ENCODE results near the gene NMU.
"Not testable (repeated sequence)": the region's sequence is repeated elsewhere in the genome, so short reads cannot be mapped to it uniquely, and the experiment has no call there.

Gene NMU

DNA sequence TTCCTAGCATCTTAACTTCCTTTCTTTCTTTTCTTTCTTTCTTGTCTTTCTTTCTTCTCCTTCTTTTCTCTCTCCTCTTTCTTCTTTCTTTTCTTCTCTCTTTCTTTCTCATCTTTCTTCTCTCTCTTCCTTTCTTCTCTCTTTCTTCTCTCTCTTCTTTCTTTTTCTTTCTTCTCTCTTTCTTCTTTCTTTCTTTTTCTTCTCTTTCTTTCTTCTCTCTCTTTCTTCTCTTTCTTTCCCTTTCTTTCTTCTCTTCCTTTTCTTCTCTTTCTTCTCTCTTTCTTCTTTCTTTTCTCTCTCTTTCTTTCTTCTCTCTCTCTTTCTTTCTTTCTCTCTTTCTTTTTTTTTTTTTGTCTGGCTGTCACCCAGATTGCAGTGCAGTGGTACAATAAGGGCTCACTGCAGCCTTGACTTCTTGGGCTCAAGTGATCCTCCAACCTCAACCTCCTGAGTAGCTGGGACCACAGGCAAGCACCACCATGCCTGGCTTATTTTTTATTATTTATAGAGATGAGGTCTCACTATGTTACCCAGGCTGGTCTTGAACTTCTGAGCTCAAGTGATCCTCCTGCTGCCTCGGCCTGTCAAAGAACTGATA lies 17.5 kb downstream of the NMU start:
- DNase-seq = no peak

DNA sequence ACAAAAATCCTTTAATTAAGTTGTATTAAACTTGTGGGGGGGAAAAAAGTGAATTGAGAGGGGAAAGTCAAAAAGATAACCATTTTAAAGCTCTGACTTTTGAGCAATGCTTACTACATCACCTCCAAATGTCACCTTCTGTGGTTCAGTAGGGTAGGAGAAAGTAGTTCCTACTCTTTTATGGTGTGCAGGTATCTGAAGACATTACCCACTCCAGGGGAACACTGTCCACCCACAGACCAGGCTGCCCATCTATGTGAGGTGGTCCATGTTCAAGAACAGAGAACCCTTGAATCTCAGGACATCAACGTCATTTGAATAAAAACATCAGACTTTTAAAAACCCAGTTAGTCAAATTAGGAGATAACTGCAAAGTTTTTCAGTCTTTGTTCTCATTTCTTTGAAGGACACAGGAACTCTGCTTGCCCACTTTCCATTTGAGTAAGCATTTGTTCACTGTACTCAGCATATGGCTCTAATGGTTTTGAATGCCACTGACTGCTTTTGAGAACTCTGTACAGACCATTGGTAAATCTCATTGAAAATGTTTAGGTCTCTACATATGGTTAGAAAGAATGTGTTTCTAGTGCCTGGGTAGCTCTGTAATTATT lies 18.4 kb downstream of the NMU start:
- DNase-seq = no peak

DNA sequence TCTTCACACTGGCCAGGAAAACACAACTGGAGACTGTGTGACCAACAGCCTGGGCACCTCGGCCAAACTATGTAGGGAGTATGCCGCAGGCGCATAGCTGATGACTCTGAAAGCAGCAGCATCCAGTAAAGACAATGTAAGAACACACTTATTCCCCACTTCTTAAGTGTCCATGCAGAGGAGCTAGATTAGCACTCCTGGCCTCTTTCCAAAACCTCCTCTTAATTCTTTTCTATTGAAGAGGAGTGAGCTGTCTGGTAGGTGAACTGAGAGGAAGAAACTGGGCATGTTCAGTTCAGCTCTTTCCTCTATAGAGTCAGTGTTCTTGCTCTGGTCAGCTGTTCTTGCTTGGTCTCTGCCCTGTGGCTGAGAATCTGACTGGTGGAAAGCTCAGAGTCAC lies 21.1 kb downstream of the NMU start:
- no peak for DNase-seq

GRCh38 chr4:55613621-55614020 lies 22.5 kb downstream of the NMU start:
- DNase-seq = no peak

DNA sequence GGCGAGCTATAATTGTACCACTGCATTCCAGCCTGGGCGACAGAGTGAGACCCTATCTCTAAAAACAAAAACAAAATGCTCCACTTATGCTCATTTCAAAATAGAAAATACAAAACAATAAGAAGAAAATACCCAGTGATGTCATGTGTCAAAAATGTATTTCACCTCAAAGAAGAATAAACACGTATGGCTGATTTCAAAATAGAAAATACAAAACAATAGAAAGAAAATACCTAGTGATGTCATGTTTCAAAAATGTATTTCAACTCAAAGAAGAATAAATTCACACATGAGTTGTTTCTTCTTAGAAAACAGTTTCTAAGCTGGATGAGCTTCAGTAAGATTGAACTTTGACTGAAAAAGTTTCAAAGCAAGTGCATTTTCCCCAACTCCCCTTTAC lies 23.8 kb downstream of the NMU start:
- no peak for DNase-seq

GRCh38 chr4:55611358-55612059 lies 24.6 kb downstream of the NMU start:
- no peak for DNase-seq

DNA sequence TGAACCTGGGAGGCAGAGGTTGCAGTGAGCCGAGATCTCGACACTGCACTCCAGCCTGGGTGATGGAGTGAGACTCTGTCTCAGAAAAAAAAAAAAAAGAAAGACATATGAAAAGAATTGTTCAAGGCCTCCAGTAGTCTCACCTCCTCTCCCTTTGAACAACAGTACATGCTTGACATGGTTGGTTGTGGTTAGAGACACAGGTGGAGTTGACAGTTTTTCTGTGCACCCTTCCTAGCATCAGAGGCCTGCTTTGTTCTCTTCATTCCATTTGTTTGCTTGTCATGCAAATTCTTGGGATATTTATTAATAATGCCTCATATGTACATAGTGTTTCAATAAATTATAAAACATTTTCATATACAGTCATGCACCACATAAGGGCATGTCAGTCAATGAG lies 25.7 kb downstream of the NMU start:
- DNase-seq = no peak

- DNase-seq = no peak
These were observed 26.7 kb downstream of the NMU start for GRCh38 chr4:55609393-55609866.

DNA sequence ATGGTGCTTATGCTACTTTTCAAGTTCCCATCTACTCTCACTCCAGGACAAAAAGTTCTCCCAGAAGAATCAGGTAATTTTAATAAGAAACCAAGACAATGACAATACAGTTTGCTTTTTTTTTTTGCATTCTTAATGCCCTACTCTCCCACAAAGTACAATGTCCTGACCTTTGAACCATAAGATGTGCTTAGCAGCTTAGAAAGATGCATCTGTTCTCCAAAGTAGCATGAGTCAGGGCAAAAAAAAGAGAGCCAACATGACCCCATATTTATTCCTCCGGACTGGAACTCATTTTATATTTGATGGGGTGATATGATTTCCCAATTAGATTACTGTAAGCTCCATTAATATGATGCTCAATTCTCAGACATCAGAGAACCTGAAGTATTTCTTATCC lies 27.5 kb downstream of the NMU start:
- DNase-seq = no peak

DNA sequence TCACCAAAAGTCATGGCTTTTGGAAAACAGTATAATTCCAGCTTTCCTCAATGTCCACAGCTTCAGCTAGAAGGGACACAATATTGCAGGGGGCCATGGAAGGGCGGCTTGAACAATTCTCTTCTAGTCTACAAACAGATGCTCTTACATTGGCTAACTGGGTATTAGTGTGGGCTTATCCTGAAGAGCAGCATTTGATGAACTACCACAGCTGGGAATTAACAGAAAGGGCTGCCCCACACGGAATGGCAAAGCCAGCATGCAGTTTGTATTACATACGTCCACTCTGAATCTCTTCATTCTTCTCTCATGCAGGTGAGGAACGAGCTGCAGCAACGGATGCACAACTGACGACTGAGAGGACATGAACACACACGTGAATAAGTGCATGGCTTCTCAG lies 31.1 kb downstream of the NMU start:
- no peak for DNase-seq

GRCh38 chr4:55600640-55601039 lies 35.5 kb downstream of the NMU start:
- DNase-seq = no peak

DNA sequence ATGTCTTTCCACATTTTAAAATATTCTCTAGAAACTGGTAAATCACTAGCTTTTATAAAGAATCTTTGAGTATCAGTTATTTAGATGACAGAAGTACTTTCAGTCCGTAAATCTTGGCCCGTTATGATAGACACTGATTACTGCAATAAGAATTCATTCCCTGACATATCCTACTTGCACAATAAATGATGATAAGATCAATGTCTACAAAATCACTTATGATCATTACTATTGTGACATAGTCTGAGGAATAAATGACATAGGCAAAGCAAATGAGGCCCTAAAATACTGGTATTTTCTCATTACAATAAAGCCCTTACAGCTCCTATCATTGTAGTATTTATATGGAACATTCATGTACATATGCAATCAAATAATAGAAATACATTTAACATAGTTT lies 37.5 kb downstream of the NMU start:
- no peak for DNase-seq

DNA sequence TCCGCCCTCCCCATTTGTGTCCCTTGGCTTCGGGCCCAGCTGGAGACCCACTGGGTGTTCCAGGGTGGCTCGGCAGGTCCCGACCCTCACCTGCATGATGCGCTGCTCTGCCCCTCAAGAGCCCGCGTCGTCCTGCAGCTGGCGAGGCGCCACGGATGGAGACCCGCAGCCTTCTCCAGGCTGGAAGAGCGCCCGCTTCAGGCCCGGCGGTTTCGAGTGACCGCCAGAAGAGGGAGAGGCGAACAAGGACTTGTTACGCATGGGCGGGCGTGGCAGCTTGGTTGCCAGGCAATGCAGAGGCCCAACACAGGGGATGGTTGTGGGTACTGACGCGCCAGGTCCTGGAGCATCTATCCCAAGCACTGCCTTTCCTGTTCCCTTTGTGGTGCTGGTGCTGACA lies 44.1 kb downstream of the NMU start, which contains the start of gene PDCL2:
Gene PDCL2 (minus strand): TSS at position 232 of the 400 bp plus-strand sequence. CDS start 136 bp downstream, at position 96.
- no peak for DNase-seq

DNA sequence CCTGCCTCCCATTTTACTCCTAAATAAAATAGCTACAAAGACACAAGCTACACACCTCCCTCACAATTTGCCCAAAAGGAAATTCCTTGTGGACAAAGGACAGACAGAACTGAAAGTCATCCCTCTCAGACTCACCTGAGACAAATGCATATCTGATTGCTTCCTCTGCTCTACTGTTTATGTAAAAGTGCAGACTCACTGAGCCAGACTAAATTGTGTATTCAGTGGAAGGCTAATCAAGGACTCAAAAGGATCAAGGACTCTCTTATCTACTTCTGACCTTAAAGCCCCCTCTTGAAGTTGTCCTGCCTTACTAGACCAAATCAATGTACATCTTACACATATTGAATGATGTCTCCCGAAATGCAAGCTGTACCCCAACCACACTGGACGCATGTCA lies 47.9 kb downstream of the NMU start:
- no peak for DNase-seq

- DNase-seq = not testable (repeated sequence)
These were observed 53.3 kb downstream of the NMU start for GRCh38 chr4:55582773-55583172.

GRCh38 chr4:55578341-55579010 lies 57.6 kb downstream of the NMU start:
- DNase-seq = no peak

- DNase-seq = no peak
These were observed 60.6 kb downstream of the NMU start for GRCh38 chr4:55575513-55575912.

- no peak for DNase-seq
These were observed 61.8 kb downstream of the NMU start for GRCh38 chr4:55574252-55574651.

DNA sequence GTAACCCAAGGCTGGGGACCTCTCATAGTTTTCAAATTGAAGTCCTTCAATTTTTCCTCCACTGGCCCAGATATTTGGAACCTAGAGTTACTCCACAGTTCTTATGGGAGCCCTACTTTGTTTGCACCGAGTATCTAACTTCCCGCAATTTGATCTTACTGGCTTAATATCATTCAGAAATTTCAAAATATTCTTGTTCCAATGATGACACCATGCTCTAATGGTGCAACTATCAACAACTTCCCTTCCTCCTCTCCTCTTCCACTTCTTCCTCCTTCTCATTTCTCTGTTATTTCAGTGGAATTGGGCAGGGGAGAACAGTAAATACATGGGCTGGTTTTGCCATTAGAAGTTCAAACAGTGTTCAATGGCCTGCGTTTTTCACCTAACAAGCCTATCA lies 64.3 kb downstream of the NMU start:
- no peak for DNase-seq

GRCh38 chr4:55568905-55569504 lies 67.1 kb downstream of the NMU start:
- DNase-seq = no peak

GRCh38 chr4:55561889-55562288 lies 74.2 kb downstream of the NMU start:
- no peak for DNase-seq

DNA sequence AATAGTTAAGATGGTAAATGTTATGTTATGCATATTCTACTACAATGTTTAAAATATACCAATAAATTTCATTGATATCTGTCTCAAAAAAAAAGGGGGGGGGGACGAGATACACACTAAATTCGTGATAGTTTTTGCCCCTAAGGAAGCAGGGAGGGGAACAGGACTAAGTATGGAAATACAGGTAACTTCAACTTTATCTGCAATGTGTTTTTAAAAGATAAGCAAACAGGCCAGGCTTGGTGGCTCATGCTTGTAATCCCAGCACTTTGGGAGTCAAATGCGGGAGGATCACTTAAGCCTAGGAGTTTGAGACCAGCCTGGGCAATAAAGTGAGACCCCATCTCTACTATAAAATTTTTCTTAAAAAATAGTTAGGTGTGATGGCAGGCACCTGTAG lies 76.0 kb downstream of the NMU start:
- DNase-seq = no peak

DNA sequence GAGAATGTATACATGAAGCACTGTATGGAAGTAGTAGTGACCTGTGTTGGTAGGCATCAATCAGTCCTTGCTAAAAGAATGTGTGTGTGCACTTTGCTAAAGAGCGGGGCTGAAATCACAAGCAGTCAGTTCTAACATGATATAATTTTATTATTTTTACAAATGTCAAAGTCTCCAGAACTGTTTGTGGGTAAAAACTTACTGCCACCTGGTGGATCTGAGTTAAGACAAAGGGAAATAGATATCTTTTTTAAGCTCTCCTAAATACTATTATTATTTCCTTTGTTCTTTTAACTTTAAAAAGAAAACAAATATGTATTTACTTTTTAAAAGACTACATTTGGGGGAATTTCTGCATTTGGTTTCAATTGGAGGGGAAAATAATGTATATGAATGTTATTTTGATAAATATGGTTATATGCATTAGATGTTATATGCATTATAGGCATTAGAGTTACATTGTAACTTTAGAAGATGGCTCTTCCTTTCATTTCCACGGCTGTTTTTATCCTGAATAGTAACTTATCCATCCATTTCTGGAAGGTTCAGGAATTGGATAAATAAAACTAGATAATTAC lies 81.6 kb downstream of the NMU start:
- no peak for DNase-seq

Data from stimulated activated CD8-positive, alpha-beta memory T cell treated with anti-CD3 and anti-CD28 coated beads, Interleukin-4, amount 100 ng/mL, for 48 hours (primary cell).